Endodermal cell (in vitro differentiated cells): ENCODE results near the gene PDCD4. TPM values are rescaled to one million over a fixed set of nuclear protein-coding genes. Genes with fewer than 3 reads are reported as not detected.

ENCODE experiments used
- DNase-seq: peaks from one replicate; pipeline ENCODE4 v3.0.0-alpha.2; 2017
- H3K27ac ChIP-seq: 2 replicates; pipeline ENCODE4 v1.5.1; 2013; ENCODE audit warnings: mild to moderate bottlenecking, low read depth, low read length, moderate library complexity
- H3K27me3 ChIP-seq: 2 replicates; pipeline ENCODE4 v1.6.1; 2013; ENCODE audit warnings: mild to moderate bottlenecking, low read length, moderate library complexity; ENCODE audit not compliant: insufficient read depth, control insufficient read depth, poor library complexity, severe bottlenecking
- H3K36me3 ChIP-seq: 2 replicates; pipeline ENCODE4 v1.7.0; 2013; ENCODE audit warnings: mild to moderate bottlenecking, low read length, moderate library complexity; ENCODE audit not compliant: control insufficient read depth, insufficient read depth
- H3K4me1 ChIP-seq: one replicate; pipeline ENCODE4 v1.7.0; 2013; ENCODE audit warnings: low read length; ENCODE audit not compliant: control insufficient read depth, insufficient read depth
- H3K4me3 ChIP-seq: 2 replicates; pipeline ENCODE4 v1.5.1; 2013; ENCODE audit warnings: mild to moderate bottlenecking, low read length, moderate library complexity
- H3K9ac ChIP-seq: 2 replicates; pipeline ENCODE4 v1.6.1; 2013; ENCODE audit warnings: mild to moderate bottlenecking, low read length, moderate library complexity; ENCODE audit not compliant: poor library complexity, severe bottlenecking; ENCODE audit errors: extremely low read depth
- H3K9me3 ChIP-seq: 2 replicates; pipeline ENCODE4 v1.6.1; 2013; ENCODE audit warnings: mild to moderate bottlenecking, low read length, moderate library complexity; ENCODE audit not compliant: control insufficient read depth
- H3K27ac Mint-ChIP-seq: 2 replicates; pipeline ENCODE4 v1.8.0; 2020; ENCODE audit warnings: mixed read lengths
- H3K27me3 Mint-ChIP-seq: 2 replicates; pipeline ENCODE4 v1.8.0; 2021; ENCODE audit warnings: mild to moderate bottlenecking, mixed read lengths; ENCODE audit not compliant: insufficient read depth
- H3K36me3 Mint-ChIP-seq: 2 replicates; pipeline ENCODE4 v1.8.0; 2020; ENCODE audit warnings: low read depth, mixed read lengths
- H3K4me1 Mint-ChIP-seq: 2 replicates; pipeline ENCODE4 v1.8.0; 2020; ENCODE audit warnings: mixed read lengths
- H3K4me3 Mint-ChIP-seq: 2 replicates; pipeline ENCODE4 v1.8.0; 2020; ENCODE audit warnings: mild to moderate bottlenecking, moderate library complexity, mixed read lengths
- H3K9me3 Mint-ChIP-seq: 2 replicates; pipeline ENCODE4 v1.8.0; 2020; ENCODE audit warnings: mild to moderate bottlenecking, mixed read lengths
- CTCF ChIP-seq: fragments of 200-600 bp; sonication (generic); conservative IDR thresholded peaks from 2 replicates; pipeline ENCODE4 v1.5.0; 2021; ENCODE audit warnings: antibody characterized with exemption, mild to moderate bottlenecking
- WGBS, 2 experiments: methylation state at CpG; one replicate each; pipeline versions ENCODE4 v1.1.5 to v1.1.7; 2013; ENCODE audit warnings: missing lambda C conversion rate in 2 of 2, mixed read lengths in 1 of 2; ENCODE audit not compliant: insufficient coverage in 1 of 2, insufficient read length in 1 of 2; 5-methylcytosine and 5-hydroxymethylcytosine counted together
- total RNA-seq, 2 donors: library from RNA; stranded (reverse); fragmentation: NEBNext Ultra II Directional in 1 of 2; extraction: Animal tissue kit (Norgen Biotek cat#: 25700) in 1 of 2; gene quantifications; 2 replicates in 1 of 2; 3 replicates in 1 of 2; pipeline ENCODE4 v1.2.1, GENCODE V29; 2021

Gene PDCD4
- total RNA-seq, 2 donors from 2014 or later = 46.5 to 48.5 TPM

- Mint-ChIP-seq H3K9me3 (no peaks in the 10 kb centered on the region), H3K4me1 (peaks cover 34% of the 10 kb centered on the region), H3K27me3 (no peaks in the 10 kb centered on the region), H3K4me3 (no peak overlapping the region), H3K36me3 (no peaks in the 10 kb centered on the region), H3K27ac (no peak overlapping the region)
- Histone ChIP-seq H3K4me3 (no peak overlapping the region), H3K9me3 (no peaks in the 10 kb centered on the region), H3K4me1 (peaks cover 24% of the 10 kb centered on the region), H3K36me3 (no peaks in the 10 kb centered on the region), H3K27me3 (no peaks in the 10 kb centered on the region), H3K27ac (no peak overlapping the region), H3K9ac (no peak overlapping the region)
- 93 to 100% methylated on average over 1 to 3 of the region's 3 CpGs for WGBS, 2 experiments
- no peak for TF ChIP-seq CTCF
- DNase-seq = no peak
Measured at GRCh38 chr10:110836706-110837105, 35.0 kb upstream of the PDCD4 start.

GRCh38 chr10:110837418-110838171 lies 34.1 kb upstream of the PDCD4 start:
- no peak overlapping the region for H3K27ac Mint-ChIP-seq

GRCh38 chr10:110840225-110840922 lies 31.4 kb upstream of the PDCD4 start:
- no peaks in the 10 kb centered on the region for H3K36me3 Mint-ChIP-seq
- Histone ChIP-seq H3K36me3 (no peaks in the 10 kb centered on the region), H3K4me1 (peaks cover 6% of the 10 kb centered on the region), H3K27me3 (no peaks in the 10 kb centered on the region), H3K9ac (no peak overlapping the region), H3K4me3 (no peak overlapping the region), H3K27ac (no peak overlapping the region), H3K9me3 (no peaks in the 10 kb centered on the region)
- 88 to 91% methylated on average over 1 to 5 of the region's 5 CpGs for WGBS, 2 experiments
- no peaks in the 10 kb centered on the region for H3K27me3 Mint-ChIP-seq
- no peak overlapping the region for H3K27ac Mint-ChIP-seq
- no peak for DNase-seq
- no peak overlapping the region for H3K4me3 Mint-ChIP-seq
- H3K4me1 Mint-ChIP-seq = peaks cover 22% of the 10 kb centered on the region
- no peaks in the 10 kb centered on the region for H3K9me3 Mint-ChIP-seq
- no peak for TF ChIP-seq CTCF

More at GRCh38 chr10:110837418-110838171, 34.1 kb upstream of the PDCD4 start:
- H3K4me3 ChIP-seq = no peak overlapping the region
- Mint-ChIP-seq H3K9me3 (no peaks in the 10 kb centered on the region), H3K4me1 (peaks cover 34% of the 10 kb centered on the region), H3K27me3 (no peaks in the 10 kb centered on the region), H3K36me3 (no peaks in the 10 kb centered on the region), H3K4me3 (no peak overlapping the region)
- H3K27me3 ChIP-seq = no peaks in the 10 kb centered on the region
- peaks cover 24% of the 10 kb centered on the region for H3K4me1 ChIP-seq
- no peak for TF ChIP-seq CTCF
- H3K9ac ChIP-seq = no peak overlapping the region
- no peak for DNase-seq
- no peaks in the 10 kb centered on the region for H3K9me3 ChIP-seq
- H3K36me3 ChIP-seq = no peaks in the 10 kb centered on the region
- 99 to 100% methylated on average over 2 of the region's 2 CpGs for WGBS, 2 experiments
- H3K27ac ChIP-seq = no peak overlapping the region
